Hepatocyte (in vitro differentiated cells): Measurements from ENCODE around the gene LSG1.

Experiments
- EZH2 ChIP-seq: fragments of 200-600 bp; sonication (generic); IDR thresholded peaks from 2 replicates; pipeline ENCODE4 v1.6.1; 2016; ENCODE audit warnings: antibody characterized with exemption, mild to moderate bottlenecking, borderline replicate concordance
- EZH2phosphoT487 ChIP-seq: fragments of 200-600 bp; sonication (generic); IDR thresholded peaks from one replicate; pipeline ENCODE4 v1.6.1; 2018; ENCODE audit warnings: antibody characterized with exemption, mild to moderate bottlenecking, low read depth, moderate library complexity; ENCODE audit not compliant: unreplicated experiment, severe bottlenecking
- TF ChIP-seq, protein P1 (sequence below): fragments of 200-600 bp; sonication (generic); IDR thresholded peaks from 2 replicates; pipeline ENCODE4 v1.5.1; 2016; ENCODE audit warnings: antibody characterized with exemption, mild to moderate bottlenecking; ENCODE audit not compliant: poor library complexity

GRCh38 chr3:194675680-194676079 lies 3.7 kb upstream of the LSG1 start:
- TF ChIP-seq EZH2phosphoT487 = no peak
- TF ChIP-seq, protein P1, sequence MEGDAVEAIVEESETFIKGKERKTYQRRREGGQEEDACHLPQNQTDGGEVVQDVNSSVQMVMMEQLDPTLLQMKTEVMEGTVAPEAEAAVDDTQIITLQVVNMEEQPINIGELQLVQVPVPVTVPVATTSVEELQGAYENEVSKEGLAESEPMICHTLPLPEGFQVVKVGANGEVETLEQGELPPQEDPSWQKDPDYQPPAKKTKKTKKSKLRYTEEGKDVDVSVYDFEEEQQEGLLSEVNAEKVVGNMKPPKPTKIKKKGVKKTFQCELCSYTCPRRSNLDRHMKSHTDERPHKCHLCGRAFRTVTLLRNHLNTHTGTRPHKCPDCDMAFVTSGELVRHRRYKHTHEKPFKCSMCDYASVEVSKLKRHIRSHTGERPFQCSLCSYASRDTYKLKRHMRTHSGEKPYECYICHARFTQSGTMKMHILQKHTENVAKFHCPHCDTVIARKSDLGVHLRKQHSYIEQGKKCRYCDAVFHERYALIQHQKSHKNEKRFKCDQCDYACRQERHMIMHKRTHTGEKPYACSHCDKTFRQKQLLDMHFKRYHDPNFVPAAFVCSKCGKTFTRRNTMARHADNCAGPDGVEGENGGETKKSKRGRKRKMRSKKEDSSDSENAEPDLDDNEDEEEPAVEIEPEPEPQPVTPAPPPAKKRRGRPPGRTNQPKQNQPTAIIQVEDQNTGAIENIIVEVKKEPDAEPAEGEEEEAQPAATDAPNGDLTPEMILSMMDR = no peak
- TF ChIP-seq EZH2 = no peak
